Activated B cell treated with CpG ODN at 0.5 μM for 24 hours (primary cell): ENCODE results near the gene CNTN1. TPM values are rescaled to one million over a fixed set of nuclear protein-coding genes. Genes with fewer than 3 reads are reported as not detected.

Experiments
- ATAC-seq: fragments of 200-7000 bp; cut with Tn5 transposase; one replicate; pipeline ENCODE4 v1.10.0; 2021; ENCODE audit warnings: low read depth, mild to moderate bottlenecking, moderate library complexity
- CTCF ChIA-PET: fragments of 350-600 bp; sonication (Branson Sonifier 250); formaldehyde crosslinking; loops from one replicate; lab custom pipeline; 2021; ENCODE audit warnings: antibody characterized with exemption; lab: Charles Lee
- POLR2A ChIA-PET: fragments of 350-600 bp; sonication (Branson Sonifier 250); formaldehyde crosslinking; loops from one replicate; lab custom pipeline; 2021; ENCODE audit warnings: antibody characterized with exemption; lab: Charles Lee
- DNase-seq: peaks from one replicate; pipeline ENCODE4 v3.0.0; 2022
- H3K27ac Mint-ChIP-seq: one replicate; pipeline ENCODE4 v1.8.0; 2020; ENCODE audit warnings: mixed read lengths
- H3K27me3 Mint-ChIP-seq: one replicate; pipeline ENCODE4 v1.8.0; 2021; ENCODE audit warnings: mixed read lengths
- H3K36me3 Mint-ChIP-seq: one replicate; pipeline ENCODE4 v1.8.0; 2021; ENCODE audit warnings: low read depth, mixed read lengths
- H3K4me1 Mint-ChIP-seq: one replicate; pipeline ENCODE4 v1.8.0; 2021; ENCODE audit warnings: mixed read lengths
- H3K4me3 Mint-ChIP-seq: one replicate; pipeline ENCODE4 v1.8.0; 2020; ENCODE audit warnings: mild to moderate bottlenecking, mixed read lengths
- H3K9me3 Mint-ChIP-seq: one replicate; pipeline ENCODE4 v1.8.0; 2020; ENCODE audit warnings: mixed read lengths
- CTCF ChIP-seq: fragments of 200-600 bp; IDR thresholded peaks from one replicate; pipeline ENCODE4 v1.8.0; 2022; ENCODE audit warnings: antibody characterized with exemption, mild to moderate bottlenecking
- intact Hi-C: fragments of 100-400 bp; cut with micrococcal nuclease; formaldehyde crosslinking; loops from one replicate; pipeline ENCODE4 v1.15.1; 2024
- total RNA-seq: library from RNA; stranded (reverse); gene quantifications from 2 replicates; pipeline ENCODE4 v1.2.3, GENCODE V29; 2022

The CNTN1 gene
- total RNA-seq, 1 donor from 2014 or later = not detected

- no peaks in the 10 kb centered on the region for H3K4me1 Mint-ChIP-seq
- ChIA-PET POLR2A (no interaction called here), CTCF (no interaction called here)
- H3K9me3 Mint-ChIP-seq = no peaks in the 10 kb centered on the region
- H3K36me3 Mint-ChIP-seq = no peaks in the 10 kb centered on the region
- no peak for TF ChIP-seq CTCF
- no peak for DNase-seq
- H3K27me3 Mint-ChIP-seq = no peaks in the 10 kb centered on the region
- no peak for ATAC-seq
- no peak overlapping the region for H3K27ac Mint-ChIP-seq
- no peak overlapping the region for H3K4me3 Mint-ChIP-seq
- intact Hi-C loops = no loop called here
Observed at GRCh38 chr12:40903040-40903439, 210.8 kb downstream of the CNTN1 start.

- Mint-ChIP-seq H3K4me3 (no peak overlapping the region), H3K9me3 (no peaks in the 10 kb centered on the region), H3K4me1 (no peaks in the 10 kb centered on the region), H3K36me3 (no peaks in the 10 kb centered on the region), H3K27ac (no peak overlapping the region), H3K27me3 (no peaks in the 10 kb centered on the region)
- CTCF ChIA-PET = no interaction called here
- POLR2A ChIA-PET = no interaction called here
- DNase-seq (no peak), ATAC-seq (no peak)
- TF ChIP-seq CTCF = no peak
- intact Hi-C loops = no loop called here
Observed at GRCh38 chr12:40907115-40907527, 214.9 kb downstream of the CNTN1 start.

- ChIA-PET CTCF (no interaction called here), POLR2A (no interaction called here)
- H3K4me1 Mint-ChIP-seq = no peaks in the 10 kb centered on the region
- H3K27ac Mint-ChIP-seq = no peak overlapping the region
- no peaks in the 10 kb centered on the region for H3K36me3 Mint-ChIP-seq
- DNase-seq = no peak
- H3K9me3 Mint-ChIP-seq = no peaks in the 10 kb centered on the region
- no peaks in the 10 kb centered on the region for H3K27me3 Mint-ChIP-seq
- no peak overlapping the region for H3K4me3 Mint-ChIP-seq
- no peak for TF ChIP-seq CTCF
- intact Hi-C loops = no loop called here
- no peak for ATAC-seq
Observed at GRCh38 chr12:40911676-40912075, 219.4 kb downstream of the CNTN1 start.

- no peaks in the 10 kb centered on the region for H3K4me1 Mint-ChIP-seq
- intact Hi-C loops = no loop called here
- ChIA-PET POLR2A (no interaction called here), CTCF (interaction anchor here (0.6 kb wide), 1 partner anchor 1225 kb away, joined by 3 read pairs; no protein-coding TSS in a partner anchor)
- DNase-seq = no peak
- no peak for ATAC-seq
- no peaks in the 10 kb centered on the region for H3K9me3 Mint-ChIP-seq
- TF ChIP-seq CTCF = no peak
- H3K27me3 Mint-ChIP-seq = no peaks in the 10 kb centered on the region
- no peak overlapping the region for H3K4me3 Mint-ChIP-seq
- no peak overlapping the region for H3K27ac Mint-ChIP-seq
- no peaks in the 10 kb centered on the region for H3K36me3 Mint-ChIP-seq
Observed at GRCh38 chr12:40915172-40915571, 222.9 kb downstream of the CNTN1 start.

- Mint-ChIP-seq H3K27ac (no peak overlapping the region), H3K9me3 (no peaks in the 10 kb centered on the region), H3K4me1 (no peaks in the 10 kb centered on the region), H3K27me3 (peaks cover 4% of the 10 kb centered on the region), H3K4me3 (no peak overlapping the region), H3K36me3 (no peaks in the 10 kb centered on the region)
- no peak for TF ChIP-seq CTCF
- no peak for DNase-seq
- POLR2A ChIA-PET = no interaction called here
- intact Hi-C loops = no loop called here
- CTCF ChIA-PET = no interaction called here
- ATAC-seq = no peak
Observed at GRCh38 chr12:40917561-40917960, 225.3 kb downstream of the CNTN1 start.
